GM12864 (cell line): Measurements from ENCODE around the gene CFAP97D2.
"Not testable (repeated sequence)": the region's sequence is repeated elsewhere in the genome, so short reads cannot be mapped to it uniquely, and the experiment has no call there.

Experiments
- DNase-seq: peaks from one replicate; pipeline ENCODE4 v3.0.0-alpha.2; 2011; ENCODE audit warnings: low read depth
- H3K4me3 ChIP-seq: 2 replicates; pipeline ENCODE4 v1.5.1; 2011; ENCODE audit warnings: mild to moderate bottlenecking, low read depth, low read length, control low read depth
- CTCF ChIP-seq: IDR thresholded peaks from 2 replicates; pipeline ENCODE4 v1.5.1; 2011; ENCODE audit warnings: low read depth, mild to moderate bottlenecking, moderate library complexity, low read length, control low read depth, inconsistent platforms; ENCODE audit errors: missing control alignments

CFAP97D2 gene

GRCh38 chr13:114155320-114155719 lies 23.7 kb upstream of the CFAP97D2 start:
- DNase-seq, result no peak
- TF ChIP-seq CTCF, result no peak
- no peak overlapping the region for H3K4me3 ChIP-seq

GRCh38 chr13:114155926-114156883 lies 22.9 kb upstream of the CFAP97D2 start:
- TF ChIP-seq CTCF, result no peak
- no peak for DNase-seq
- no peak overlapping the region for H3K4me3 ChIP-seq

- no peak for DNase-seq
- H3K4me3 ChIP-seq, result no peak overlapping the region
- no peak for TF ChIP-seq CTCF
These were observed 21.1 kb upstream of the CFAP97D2 start for GRCh38 chr13:114157869-114158495.

GRCh38 chr13:114158869-114159666 lies 20.0 kb upstream of the CFAP97D2 start:
- not testable (repeated sequence) for DNase-seq, H3K4me3 ChIP-seq

- H3K4me3 ChIP-seq, result no peak overlapping the region
- TF ChIP-seq CTCF, result no peak
- no peak for DNase-seq
These were observed 18.0 kb upstream of the CFAP97D2 start for GRCh38 chr13:114161028-114161556.

- no peak overlapping the region for H3K4me3 ChIP-seq
- DNase-seq, result no peak
- no peak for TF ChIP-seq CTCF
These were observed 17.2 kb upstream of the CFAP97D2 start for GRCh38 chr13:114161644-114162532.
